ENCODE data around the gene NPEPL1. TPM values are rescaled to one million over a fixed set of nuclear protein-coding genes. Genes with fewer than 3 reads are reported as not detected.

NPEPL1 gene
- total RNA-seq, 1 donor from 2014 or later: 33.6 TPM

DNA sequence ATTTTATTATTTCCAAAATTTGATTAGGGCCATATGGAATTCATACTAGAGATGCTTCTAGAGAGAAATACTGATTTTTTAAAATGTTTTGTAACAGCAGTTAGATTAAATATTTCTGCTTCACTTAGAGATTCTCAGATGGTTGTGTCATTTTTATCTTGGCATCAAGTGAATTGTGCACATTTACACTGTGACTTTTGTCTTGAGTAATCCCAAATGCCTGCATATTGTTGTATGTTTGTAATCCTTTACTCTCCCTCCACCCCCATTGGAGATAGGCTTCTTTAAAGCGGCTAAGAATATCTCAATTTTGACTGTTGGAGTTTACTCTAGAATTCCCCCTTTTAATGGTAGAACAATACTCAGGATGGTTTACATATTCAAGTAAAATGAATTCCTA is 22.5 kb upstream of the NPEPL1 start:
- no peaks in the 10 kb centered on the region for H3K4me1 ChIP-seq
- no peak for DNase-seq
- no peaks in the 10 kb centered on the region for H3K27me3 ChIP-seq (ENCODE audit: low read depth)
- H3K9me3 ChIP-seq (replicated peaks): no peaks in the 10 kb centered on the region
- TF ChIP-seq, protein P1, sequence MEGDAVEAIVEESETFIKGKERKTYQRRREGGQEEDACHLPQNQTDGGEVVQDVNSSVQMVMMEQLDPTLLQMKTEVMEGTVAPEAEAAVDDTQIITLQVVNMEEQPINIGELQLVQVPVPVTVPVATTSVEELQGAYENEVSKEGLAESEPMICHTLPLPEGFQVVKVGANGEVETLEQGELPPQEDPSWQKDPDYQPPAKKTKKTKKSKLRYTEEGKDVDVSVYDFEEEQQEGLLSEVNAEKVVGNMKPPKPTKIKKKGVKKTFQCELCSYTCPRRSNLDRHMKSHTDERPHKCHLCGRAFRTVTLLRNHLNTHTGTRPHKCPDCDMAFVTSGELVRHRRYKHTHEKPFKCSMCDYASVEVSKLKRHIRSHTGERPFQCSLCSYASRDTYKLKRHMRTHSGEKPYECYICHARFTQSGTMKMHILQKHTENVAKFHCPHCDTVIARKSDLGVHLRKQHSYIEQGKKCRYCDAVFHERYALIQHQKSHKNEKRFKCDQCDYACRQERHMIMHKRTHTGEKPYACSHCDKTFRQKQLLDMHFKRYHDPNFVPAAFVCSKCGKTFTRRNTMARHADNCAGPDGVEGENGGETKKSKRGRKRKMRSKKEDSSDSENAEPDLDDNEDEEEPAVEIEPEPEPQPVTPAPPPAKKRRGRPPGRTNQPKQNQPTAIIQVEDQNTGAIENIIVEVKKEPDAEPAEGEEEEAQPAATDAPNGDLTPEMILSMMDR (IDR thresholded peaks at IDR 0.05; ENCODE audit: borderline replicate concordance): no peak
- no peak overlapping the region for H3K27ac ChIP-seq (replicated peaks)
- intact Hi-C loops (cut with micrococcal nuclease): no loop called here
- H3K36me3 ChIP-seq: peaks cover 71% of the 10 kb centered on the region
- no peak overlapping the region for H3K4me3 ChIP-seq

DNA sequence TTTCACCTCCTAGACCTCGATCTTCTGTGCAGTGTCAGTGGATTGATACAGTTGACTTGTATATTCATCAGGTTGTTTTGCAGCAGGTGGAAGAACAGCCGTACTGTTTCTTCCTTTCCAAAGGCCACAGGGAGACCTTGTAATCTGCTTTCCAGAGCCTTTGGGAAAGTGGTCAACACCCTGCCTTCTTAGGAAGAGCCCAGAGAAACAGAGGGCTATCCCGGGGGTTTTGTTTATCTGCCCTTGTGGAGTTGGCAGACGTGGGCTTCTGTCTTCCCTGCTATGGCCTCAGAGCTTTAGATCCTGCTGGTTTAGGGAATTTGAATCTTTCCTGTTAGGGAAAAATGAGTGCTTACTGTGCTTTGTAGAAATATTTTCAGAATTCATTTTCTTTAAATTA is 21.9 kb upstream of the NPEPL1 start:
- Histone ChIP-seq H3K4me3 (no peak overlapping the region), H3K9me3 (replicated peaks) (no peaks in the 10 kb centered on the region), H3K27me3 (ENCODE audit: low read depth) (no peaks in the 10 kb centered on the region), H3K36me3 (peaks cover 76% of the 10 kb centered on the region), H3K4me1 (no peaks in the 10 kb centered on the region), H3K27ac (replicated peaks) (no peak overlapping the region)
- DNase-seq: no peak
- intact Hi-C loops (cut with micrococcal nuclease): no loop called here
- TF ChIP-seq, protein P1 (IDR thresholded peaks at IDR 0.05; ENCODE audit: borderline replicate concordance): no peak

DNA sequence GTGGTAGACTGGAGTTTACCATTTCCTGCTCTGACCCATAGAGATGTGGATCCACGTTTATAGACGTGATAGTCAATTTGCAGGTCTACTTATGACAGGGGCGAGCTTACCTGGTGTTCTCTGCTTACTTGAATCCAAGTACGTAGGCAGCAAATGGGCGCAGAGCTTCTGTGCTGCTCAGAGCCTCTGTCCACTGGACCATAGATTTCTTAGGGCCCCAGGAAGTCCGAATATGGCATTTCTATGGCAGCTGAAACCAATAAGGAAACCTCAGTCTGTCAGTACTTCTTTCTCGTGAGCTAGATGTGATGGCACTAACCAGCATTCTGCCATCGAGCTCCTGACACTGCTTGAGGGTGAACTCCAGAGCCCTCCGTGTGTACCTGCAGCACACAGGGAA is 19.5 kb upstream of the NPEPL1 start:
- H3K4me1 ChIP-seq: no peaks in the 10 kb centered on the region

DNA sequence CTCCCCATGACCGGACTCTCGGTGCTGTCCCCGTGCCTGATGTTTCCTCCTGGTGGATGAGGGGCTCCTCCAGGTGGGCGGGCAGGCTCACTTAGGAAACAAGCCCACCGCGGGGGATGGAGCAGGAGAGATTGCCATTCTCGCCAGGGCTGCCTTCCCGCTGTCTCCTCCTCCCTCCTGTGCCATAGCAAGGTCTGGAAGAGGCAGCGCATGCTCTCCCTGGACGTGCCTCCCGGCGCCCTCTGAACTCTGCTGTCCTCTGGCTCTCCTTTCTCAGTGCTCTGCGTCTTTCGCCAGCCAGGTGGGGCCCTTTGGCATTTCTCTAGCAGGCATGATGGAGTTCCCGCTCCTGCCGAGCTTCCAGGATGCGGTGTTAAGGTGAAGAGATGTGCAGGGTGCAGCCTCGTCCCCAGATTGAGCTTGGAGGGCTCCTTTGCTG is 17.4 kb upstream of the NPEPL1 start:
- H3K27me3 ChIP-seq (ENCODE audit: low read depth): no peaks in the 10 kb centered on the region
- no peak for DNase-seq
- H3K4me3 ChIP-seq: no peak overlapping the region
- H3K27ac ChIP-seq (replicated peaks): no peak overlapping the region
- TF ChIP-seq, protein P1 (IDR thresholded peaks at IDR 0.05; ENCODE audit: borderline replicate concordance): no peak
- H3K36me3 ChIP-seq: peaks cover 92% of the 10 kb centered on the region
- H3K9me3 ChIP-seq (replicated peaks): no peaks in the 10 kb centered on the region
- no peaks in the 10 kb centered on the region for H3K4me1 ChIP-seq
- intact Hi-C loops (cut with micrococcal nuclease): no loop called here

More for the DNA sequence above, 19.5 kb upstream of the NPEPL1 start:
- no peak overlapping the region for H3K27ac ChIP-seq (replicated peaks)
- TF ChIP-seq, protein P1 (IDR thresholded peaks at IDR 0.05; ENCODE audit: borderline replicate concordance): no peak
- no peaks in the 10 kb centered on the region for H3K9me3 ChIP-seq (replicated peaks)
- no peak overlapping the region for H3K4me3 ChIP-seq
- no peak for DNase-seq
- intact Hi-C loops (cut with micrococcal nuclease): no loop called here
- no peaks in the 10 kb centered on the region for H3K27me3 ChIP-seq (ENCODE audit: low read depth)
- H3K36me3 ChIP-seq: peaks cover 90% of the 10 kb centered on the region

DNA sequence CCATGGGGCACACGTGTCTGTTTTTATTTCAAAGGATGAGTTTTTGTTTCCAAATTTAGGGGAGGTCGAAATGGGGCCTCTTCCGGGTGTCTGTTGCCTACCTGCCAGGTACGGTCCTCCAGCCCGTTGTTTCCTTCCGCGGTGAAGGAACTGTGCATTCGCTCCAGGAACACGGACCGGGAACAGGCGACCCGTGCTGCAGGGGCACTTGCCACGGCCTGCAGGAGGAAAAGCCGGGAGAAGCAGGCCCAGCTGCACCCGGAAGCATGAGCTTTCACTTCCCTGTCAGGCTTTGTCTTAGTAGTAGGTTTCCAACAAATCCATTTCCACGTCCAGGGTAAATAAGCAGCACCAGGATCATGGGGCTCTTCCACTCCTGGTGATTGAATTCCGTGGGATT is 17.0 kb upstream of the NPEPL1 start:
- Histone ChIP-seq H3K4me3 (no peak overlapping the region), H3K27ac (replicated peaks) (no peak overlapping the region), H3K27me3 (ENCODE audit: low read depth) (no peaks in the 10 kb centered on the region), H3K9me3 (replicated peaks) (no peaks in the 10 kb centered on the region), H3K4me1 (no peaks in the 10 kb centered on the region), H3K36me3 (peaks cover 92% of the 10 kb centered on the region)
- DNase-seq: no peak
- TF ChIP-seq, protein P1 (IDR thresholded peaks at IDR 0.05; ENCODE audit: borderline replicate concordance): no peak
- intact Hi-C loops (cut with micrococcal nuclease): no loop called here

DNA sequence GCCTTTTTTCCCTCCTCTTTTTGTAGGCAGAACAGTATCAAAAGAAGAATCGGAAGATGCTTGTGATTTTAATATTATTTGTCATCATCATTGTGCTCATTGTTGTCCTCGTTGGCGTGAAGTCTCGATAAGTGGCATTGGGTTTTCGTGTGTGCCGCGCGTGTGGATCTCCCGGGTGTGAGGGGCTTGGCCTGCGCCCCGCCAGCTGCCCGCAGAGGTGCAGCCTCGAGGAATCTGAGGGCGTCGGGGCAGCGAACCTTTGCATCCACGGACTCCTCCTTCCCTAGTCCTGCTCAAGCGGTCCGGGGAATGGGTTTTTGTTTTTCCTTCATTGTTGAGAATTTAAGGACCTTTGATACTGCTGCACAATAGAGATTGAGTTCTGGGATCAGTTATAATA is 16.4 kb upstream of the NPEPL1 start:
- TF ChIP-seq, protein P1 (IDR thresholded peaks at IDR 0.05; ENCODE audit: borderline replicate concordance): no peak
- H3K4me1 ChIP-seq: no peaks in the 10 kb centered on the region
- no peak overlapping the region for H3K27ac ChIP-seq (replicated peaks)
- H3K4me3 ChIP-seq: no peak overlapping the region
- intact Hi-C loops (cut with micrococcal nuclease): no loop called here
- no peak for DNase-seq
- H3K9me3 ChIP-seq (replicated peaks): no peaks in the 10 kb centered on the region
- no peaks in the 10 kb centered on the region for H3K27me3 ChIP-seq (ENCODE audit: low read depth)
- H3K36me3 ChIP-seq: peaks cover 90% of the 10 kb centered on the region
